LNCaP clone FGC (cell line): ENCODE data around the gene FGF7.

Experiments used
- DNase-seq: peaks from one replicate; pipeline ENCODE4 v3.0.0-alpha.2; 2011; ENCODE audit warnings: low read depth
- H3K4me3 ChIP-seq: 2 replicates; pipeline ENCODE4 v1.5.1; 2011; ENCODE audit warnings: mild to moderate bottlenecking, low read depth, low read length, control low read depth
- CTCF ChIP-seq: IDR thresholded peaks from 2 replicates; pipeline ENCODE4 v1.5.1; 2012; ENCODE audit warnings: mild to moderate bottlenecking; ENCODE audit not compliant: control insufficient read depth, insufficient read depth; ENCODE audit errors: extremely low read depth

FGF7 gene

GRCh38 chr15:49456166-49456565, 33.1 kb downstream of the FGF7 start:
- no peak overlapping the region for H3K4me3 ChIP-seq
- DNase-seq, result no peak
- TF ChIP-seq CTCF, result no peak

GRCh38 chr15:49458145-49458544, 35.1 kb downstream of the FGF7 start:
- peak; percentile 21 for DNase-seq
- no peak overlapping the region for H3K4me3 ChIP-seq
- no peak for TF ChIP-seq CTCF

- DNase-seq, result no peak
- TF ChIP-seq CTCF, result no peak
- no peak overlapping the region for H3K4me3 ChIP-seq
These were observed 37.4 kb downstream of the FGF7 start for GRCh38 chr15:49460411-49460941.

- DNase-seq, result no peak
- TF ChIP-seq CTCF, result no peak
- no peak overlapping the region for H3K4me3 ChIP-seq
These were observed 39.3 kb downstream of the FGF7 start for GRCh38 chr15:49462232-49462844.

GRCh38 chr15:49464522-49464921, 41.5 kb downstream of the FGF7 start:
- H3K4me3 ChIP-seq, result no peak overlapping the region
- TF ChIP-seq CTCF, result no peak
- DNase-seq, result no peak

GRCh38 chr15:49466119-49466518, 43.1 kb downstream of the FGF7 start:
- DNase-seq, result no peak
- H3K4me3 ChIP-seq, result no peak overlapping the region
- TF ChIP-seq CTCF, result no peak
